Measurements from ENCODE around the gene KIF5A.

DNA sequence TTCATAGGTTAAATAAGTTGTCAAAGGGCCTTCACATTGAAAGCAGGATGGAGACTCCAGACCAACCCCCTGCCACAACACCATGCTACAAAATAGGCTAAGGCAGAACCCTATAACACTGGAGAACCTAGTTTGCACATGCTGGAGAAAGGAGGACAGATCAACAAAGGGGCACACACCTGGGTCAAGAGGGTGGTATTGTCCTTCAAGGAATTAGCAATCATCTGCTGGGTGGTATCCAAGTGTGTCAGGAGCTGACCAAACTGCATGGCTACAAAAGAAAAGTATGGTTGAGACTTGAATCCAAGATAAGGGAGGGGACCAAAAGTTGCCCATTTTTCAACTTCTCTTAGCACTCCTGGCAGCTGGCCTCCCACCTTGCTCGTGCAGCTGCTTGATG lies 18.0 kb upstream of the KIF5A start:
- TF ChIP-seq YY1 (IDR thresholded peaks at IDR 0.05; ENCODE audit: low read depth) (no peak), NFIC (IDR thresholded peaks at IDR 0.05; ENCODE audit: borderline replicate concordance) (no peak), POLR2AphosphoS5 (IDR thresholded peaks at IDR 0.05; ENCODE audit: low read depth, low read length) (no peak), EP300 (IDR thresholded peaks at IDR 0.05; ENCODE audit: borderline replicate concordance in 1 of 2, low read depth in 1 of 2, low read length in 1 of 2) (no peak), MXI1 (IDR thresholded peaks at IDR 0.05; ENCODE audit: low read depth, low read length) (no peak), EZH2phosphoT487 (IDR thresholded peaks at IDR 0.05; ENCODE audit: borderline replicate concordance, low read depth) (no peak), TEAD4 (IDR thresholded peaks at IDR 0.05; ENCODE audit: borderline replicate concordance, insufficient read depth) (no peak), TAF1 (IDR thresholded peaks at IDR 0.05; ENCODE audit: borderline replicate concordance, low read depth, low read length) (no peak), TCF12 (IDR thresholded peaks at IDR 0.05) (no peak), USF2 (IDR thresholded peaks at IDR 0.05; ENCODE audit: borderline replicate concordance, low read depth, low read length) (no peak), SIN3A (IDR thresholded peaks at IDR 0.05; ENCODE audit: borderline replicate concordance, low read depth, low read length) (no peak)
- TF ChIP-seq, protein P1, sequence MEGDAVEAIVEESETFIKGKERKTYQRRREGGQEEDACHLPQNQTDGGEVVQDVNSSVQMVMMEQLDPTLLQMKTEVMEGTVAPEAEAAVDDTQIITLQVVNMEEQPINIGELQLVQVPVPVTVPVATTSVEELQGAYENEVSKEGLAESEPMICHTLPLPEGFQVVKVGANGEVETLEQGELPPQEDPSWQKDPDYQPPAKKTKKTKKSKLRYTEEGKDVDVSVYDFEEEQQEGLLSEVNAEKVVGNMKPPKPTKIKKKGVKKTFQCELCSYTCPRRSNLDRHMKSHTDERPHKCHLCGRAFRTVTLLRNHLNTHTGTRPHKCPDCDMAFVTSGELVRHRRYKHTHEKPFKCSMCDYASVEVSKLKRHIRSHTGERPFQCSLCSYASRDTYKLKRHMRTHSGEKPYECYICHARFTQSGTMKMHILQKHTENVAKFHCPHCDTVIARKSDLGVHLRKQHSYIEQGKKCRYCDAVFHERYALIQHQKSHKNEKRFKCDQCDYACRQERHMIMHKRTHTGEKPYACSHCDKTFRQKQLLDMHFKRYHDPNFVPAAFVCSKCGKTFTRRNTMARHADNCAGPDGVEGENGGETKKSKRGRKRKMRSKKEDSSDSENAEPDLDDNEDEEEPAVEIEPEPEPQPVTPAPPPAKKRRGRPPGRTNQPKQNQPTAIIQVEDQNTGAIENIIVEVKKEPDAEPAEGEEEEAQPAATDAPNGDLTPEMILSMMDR (IDR thresholded peaks at IDR 0.05): no peak
- TF ChIP-seq, protein P2, sequence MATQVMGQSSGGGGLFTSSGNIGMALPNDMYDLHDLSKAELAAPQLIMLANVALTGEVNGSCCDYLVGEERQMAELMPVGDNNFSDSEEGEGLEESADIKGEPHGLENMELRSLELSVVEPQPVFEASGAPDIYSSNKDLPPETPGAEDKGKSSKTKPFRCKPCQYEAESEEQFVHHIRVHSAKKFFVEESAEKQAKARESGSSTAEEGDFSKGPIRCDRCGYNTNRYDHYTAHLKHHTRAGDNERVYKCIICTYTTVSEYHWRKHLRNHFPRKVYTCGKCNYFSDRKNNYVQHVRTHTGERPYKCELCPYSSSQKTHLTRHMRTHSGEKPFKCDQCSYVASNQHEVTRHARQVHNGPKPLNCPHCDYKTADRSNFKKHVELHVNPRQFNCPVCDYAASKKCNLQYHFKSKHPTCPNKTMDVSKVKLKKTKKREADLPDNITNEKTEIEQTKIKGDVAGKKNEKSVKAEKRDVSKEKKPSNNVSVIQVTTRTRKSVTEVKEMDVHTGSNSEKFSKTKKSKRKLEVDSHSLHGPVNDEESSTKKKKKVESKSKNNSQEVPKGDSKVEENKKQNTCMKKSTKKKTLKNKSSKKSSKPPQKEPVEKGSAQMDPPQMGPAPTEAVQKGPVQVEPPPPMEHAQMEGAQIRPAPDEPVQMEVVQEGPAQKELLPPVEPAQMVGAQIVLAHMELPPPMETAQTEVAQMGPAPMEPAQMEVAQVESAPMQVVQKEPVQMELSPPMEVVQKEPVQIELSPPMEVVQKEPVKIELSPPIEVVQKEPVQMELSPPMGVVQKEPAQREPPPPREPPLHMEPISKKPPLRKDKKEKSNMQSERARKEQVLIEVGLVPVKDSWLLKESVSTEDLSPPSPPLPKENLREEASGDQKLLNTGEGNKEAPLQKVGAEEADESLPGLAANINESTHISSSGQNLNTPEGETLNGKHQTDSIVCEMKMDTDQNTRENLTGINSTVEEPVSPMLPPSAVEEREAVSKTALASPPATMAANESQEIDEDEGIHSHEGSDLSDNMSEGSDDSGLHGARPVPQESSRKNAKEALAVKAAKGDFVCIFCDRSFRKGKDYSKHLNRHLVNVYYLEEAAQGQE (IDR thresholded peaks at IDR 0.05; ENCODE audit: low read depth, low read length): no peak
- TF ChIP-seq, protein P3, sequence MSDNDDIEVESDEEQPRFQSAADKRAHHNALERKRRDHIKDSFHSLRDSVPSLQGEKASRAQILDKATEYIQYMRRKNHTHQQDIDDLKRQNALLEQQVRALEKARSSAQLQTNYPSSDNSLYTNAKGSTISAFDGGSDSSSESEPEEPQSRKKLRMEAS (IDR thresholded peaks at IDR 0.05; ENCODE audit: low read depth): no peak
